Thoracic aorta (tissue), 2 donors: ENCODE data around the gene PLVAP. TPM values are rescaled to one million over a fixed set of nuclear protein-coding genes. Genes with fewer than 3 reads are reported as not detected.

Source experiments
- ATAC-seq: fragments of 150-250 bp; one replicate; pipeline ENCODE4 v1.8.0; 2017; ENCODE audit warnings: low read depth; ENCODE audit not compliant: insufficient number of reproducible peaks, low FRiP score
- DNase-seq: peaks from one replicate; pipeline ENCODE4 v3.0.0-alpha.2; 2020; ENCODE audit warnings: low spot score
- H3K27ac ChIP-seq, 2 donors: fragments of 200-600 bp; sonication (generic); 1 replicate in 1 of 2; 2 replicates in 1 of 2; pipeline ENCODE4 v1.5.1; 2016; ENCODE audit warnings: mild to moderate bottlenecking in 2 of 2, moderate library complexity in 2 of 2
- H3K27me3 ChIP-seq: fragments of 200-600 bp; sonication (generic); replicated peaks from 2 replicates; pipeline ENCODE4 v1.6.0; 2016; ENCODE audit warnings: mild to moderate bottlenecking; ENCODE audit not compliant: insufficient read depth
- H3K36me3 ChIP-seq: fragments of 200-600 bp; sonication (generic); one replicate; pipeline ENCODE4 v1.5.1; 2016
- H3K4me1 ChIP-seq, 2 donors: fragments of 200-600 bp; sonication (generic); 1 replicate in 1 of 2; 2 replicates in 1 of 2; pipeline versions ENCODE4 v1.5.1 to v1.6.0; 2016; ENCODE audit warnings: low read depth in 2 of 2, mild to moderate bottlenecking in 1 of 2; ENCODE audit not compliant: control insufficient read depth in 1 of 2
- H3K4me3 ChIP-seq: fragments of 200-600 bp; sonication (generic); 2 replicates; pipeline ENCODE4 v1.5.1; 2016; ENCODE audit warnings: mild to moderate bottlenecking
- H3K9me3 ChIP-seq: fragments of 200-600 bp; sonication (generic); 2 replicates; pipeline ENCODE4 v1.5.1; 2016
- total RNA-seq, 2 donors: library from RNA; depleted of rRNA; stranded (reverse); fragments of >200 nt; gene quantifications; one replicate each; pipeline versions ENCODE4 v1.1.0 to v1.2.3, GENCODE V29; 2016
- TF ChIP-seq, protein P1 (sequence below): fragments of 200-600 bp; sonication (generic); IDR thresholded peaks from one replicate; pipeline ENCODE4 v1.5.1; 2019; ENCODE audit warnings: antibody characterized with exemption

PLVAP gene
- total RNA-seq, 2 donors from 2014 or later: 120 to 126 TPM

DNA sequence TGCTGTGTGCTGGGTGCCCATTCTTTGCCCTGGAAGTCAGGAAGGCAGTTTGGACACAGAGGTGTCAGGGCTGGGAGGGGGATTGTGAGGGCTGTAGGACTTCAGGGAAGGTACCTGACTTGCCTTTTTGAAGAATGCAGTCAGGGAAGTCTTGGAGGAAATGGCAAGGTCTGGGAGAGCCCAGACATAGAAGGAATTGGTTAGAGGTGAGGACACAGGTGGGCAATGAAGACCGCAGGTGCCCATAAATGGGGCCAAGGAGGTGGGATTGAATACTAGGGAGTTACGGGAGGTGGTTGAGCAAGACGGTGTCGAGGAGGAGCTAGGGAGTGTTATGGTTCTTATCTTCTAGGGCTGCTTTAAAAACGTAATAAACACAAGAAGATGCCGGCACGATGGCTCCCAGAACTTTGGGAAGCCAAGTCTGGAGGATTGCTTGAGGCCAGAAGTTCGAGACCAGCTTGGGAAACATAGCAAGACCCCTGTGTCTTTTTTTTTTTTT, 69.2 kb downstream of the PLVAP start:
- TF ChIP-seq, protein P1, sequence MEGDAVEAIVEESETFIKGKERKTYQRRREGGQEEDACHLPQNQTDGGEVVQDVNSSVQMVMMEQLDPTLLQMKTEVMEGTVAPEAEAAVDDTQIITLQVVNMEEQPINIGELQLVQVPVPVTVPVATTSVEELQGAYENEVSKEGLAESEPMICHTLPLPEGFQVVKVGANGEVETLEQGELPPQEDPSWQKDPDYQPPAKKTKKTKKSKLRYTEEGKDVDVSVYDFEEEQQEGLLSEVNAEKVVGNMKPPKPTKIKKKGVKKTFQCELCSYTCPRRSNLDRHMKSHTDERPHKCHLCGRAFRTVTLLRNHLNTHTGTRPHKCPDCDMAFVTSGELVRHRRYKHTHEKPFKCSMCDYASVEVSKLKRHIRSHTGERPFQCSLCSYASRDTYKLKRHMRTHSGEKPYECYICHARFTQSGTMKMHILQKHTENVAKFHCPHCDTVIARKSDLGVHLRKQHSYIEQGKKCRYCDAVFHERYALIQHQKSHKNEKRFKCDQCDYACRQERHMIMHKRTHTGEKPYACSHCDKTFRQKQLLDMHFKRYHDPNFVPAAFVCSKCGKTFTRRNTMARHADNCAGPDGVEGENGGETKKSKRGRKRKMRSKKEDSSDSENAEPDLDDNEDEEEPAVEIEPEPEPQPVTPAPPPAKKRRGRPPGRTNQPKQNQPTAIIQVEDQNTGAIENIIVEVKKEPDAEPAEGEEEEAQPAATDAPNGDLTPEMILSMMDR: no peak
- DNase-seq: no peak
- Histone ChIP-seq H3K36me3 (no peaks in the 10 kb centered on the region), H3K4me3 (no peak overlapping the region), H3K27me3 (no peaks in the 10 kb centered on the region), H3K27ac (no peak overlapping the region), H3K4me1 (peaks cover 37 to 66% of the 10 kb centered on the region in 2 donors), H3K9me3 (no peaks in the 10 kb centered on the region)
- no peak for ATAC-seq

DNA sequence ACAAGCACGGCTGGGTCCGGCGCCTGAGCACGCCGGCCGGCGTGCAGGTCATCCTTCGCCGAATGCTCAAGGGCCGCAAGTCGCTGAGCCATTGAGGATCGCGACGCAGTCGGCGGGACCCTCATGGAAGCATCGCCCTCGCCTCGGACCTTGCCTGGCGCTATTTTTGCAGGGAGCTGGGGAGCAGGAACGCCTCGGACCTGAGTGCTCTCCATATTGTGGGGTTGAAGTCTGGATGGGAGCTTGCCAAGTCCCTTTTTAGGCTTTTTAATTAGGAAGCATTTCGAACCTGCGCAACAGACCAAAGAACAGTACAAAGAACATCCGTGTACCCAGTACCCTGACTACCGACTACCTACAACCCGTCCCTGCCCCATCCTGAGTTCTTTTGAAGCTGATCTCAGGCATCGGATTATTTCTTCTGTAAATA, 70.8 kb downstream of the PLVAP start:
- ATAC-seq: no peak
- Histone ChIP-seq H3K27me3 (no peaks in the 10 kb centered on the region), H3K4me3 (peak overlapping the region; percentile 84), H3K27ac (peak overlapping the region; percentile 84 to 90), H3K36me3 (no peaks in the 10 kb centered on the region), H3K4me1 (peaks cover 35 to 69% of the 10 kb centered on the region in 2 donors), H3K9me3 (no peaks in the 10 kb centered on the region)
- TF ChIP-seq, protein P1: no peak
- DNase-seq: no peak

DNA sequence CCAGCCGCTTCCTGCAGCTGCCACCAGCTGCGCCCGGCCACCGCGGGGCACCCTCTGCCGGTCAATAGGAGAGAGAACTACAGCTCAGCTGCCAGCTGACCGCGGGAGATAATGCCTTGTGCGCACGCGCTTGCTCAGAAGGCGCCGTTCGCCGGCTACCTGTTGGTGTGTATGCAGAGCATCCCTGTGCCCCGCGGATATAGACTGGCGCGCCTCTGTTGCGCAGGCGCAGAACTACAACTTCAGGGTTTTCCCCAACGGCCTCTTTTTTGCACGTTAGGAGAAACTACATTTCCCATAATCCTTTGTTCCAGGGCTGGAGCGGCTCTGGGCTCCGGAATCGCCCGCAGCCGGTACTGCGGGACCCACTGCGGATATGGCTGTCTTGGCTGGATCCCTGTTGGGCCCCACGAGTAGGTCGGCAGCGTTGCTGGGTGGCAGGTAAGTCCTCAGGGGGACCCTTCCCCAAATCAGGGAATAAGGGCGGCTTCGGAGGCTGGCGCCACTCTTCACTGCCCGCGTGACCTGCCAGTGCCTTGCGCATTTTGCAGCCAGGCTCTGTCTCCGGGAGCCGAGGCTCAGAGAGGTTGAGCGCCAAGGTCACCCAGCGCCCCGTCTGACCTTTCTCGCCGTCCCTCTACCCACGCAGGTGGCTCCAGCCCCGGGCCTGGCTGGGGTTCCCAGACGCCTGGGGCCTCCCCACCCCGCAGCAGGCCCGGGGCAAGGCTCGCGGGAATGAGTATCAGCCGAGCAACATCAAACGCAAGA, 71.4 kb downstream of the PLVAP start, which contains the start of gene MRPL34:
Gene MRPL34 (plus strand): TSS at position 356 of the 768 bp plus-strand sequence. CDS start 21 bp downstream, at position 377.
- Histone ChIP-seq H3K27me3 (no peaks in the 10 kb centered on the region), H3K36me3 (no peaks in the 10 kb centered on the region), H3K9me3 (no peaks in the 10 kb centered on the region), H3K27ac (peak within 1 kb of the TSS; percentile 84 to 90), H3K4me1 (peaks cover 32 to 63% of the 10 kb centered on the region in 2 donors), H3K4me3 (peak within 1 kb of the TSS; percentile 84)
- peak; percentile 34 for ATAC-seq
- TF ChIP-seq, protein P1: peak; percentile 78
- peak; percentile 64 for DNase-seq

DNA sequence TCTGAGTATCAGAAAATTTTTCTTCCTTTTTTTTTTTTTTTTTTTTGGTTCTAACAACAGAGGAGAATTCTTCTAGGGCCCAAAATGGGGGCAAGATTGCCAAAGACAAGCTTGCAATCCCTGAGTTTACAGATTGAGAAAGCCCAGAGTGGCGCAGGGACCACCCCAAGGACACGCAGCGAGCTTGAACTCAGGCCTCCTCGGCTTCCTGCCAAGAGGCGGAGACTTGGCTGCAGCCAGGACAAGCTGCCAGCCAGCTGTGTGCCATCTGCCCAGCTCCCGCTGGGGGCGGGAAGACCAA, 72.0 kb downstream of the PLVAP start:
- Histone ChIP-seq H3K9me3 (no peaks in the 10 kb centered on the region), H3K4me3 (peak overlapping the region; percentile 84), H3K36me3 (peaks cover 3% of the 10 kb centered on the region), H3K4me1 (peaks cover 26 to 58% of the 10 kb centered on the region in 2 donors), H3K27me3 (no peaks in the 10 kb centered on the region), H3K27ac (peak overlapping the region; percentile 84 to 90)
- DNase-seq: no peak
- ATAC-seq: no peak
- TF ChIP-seq, protein P1: no peak

DNA sequence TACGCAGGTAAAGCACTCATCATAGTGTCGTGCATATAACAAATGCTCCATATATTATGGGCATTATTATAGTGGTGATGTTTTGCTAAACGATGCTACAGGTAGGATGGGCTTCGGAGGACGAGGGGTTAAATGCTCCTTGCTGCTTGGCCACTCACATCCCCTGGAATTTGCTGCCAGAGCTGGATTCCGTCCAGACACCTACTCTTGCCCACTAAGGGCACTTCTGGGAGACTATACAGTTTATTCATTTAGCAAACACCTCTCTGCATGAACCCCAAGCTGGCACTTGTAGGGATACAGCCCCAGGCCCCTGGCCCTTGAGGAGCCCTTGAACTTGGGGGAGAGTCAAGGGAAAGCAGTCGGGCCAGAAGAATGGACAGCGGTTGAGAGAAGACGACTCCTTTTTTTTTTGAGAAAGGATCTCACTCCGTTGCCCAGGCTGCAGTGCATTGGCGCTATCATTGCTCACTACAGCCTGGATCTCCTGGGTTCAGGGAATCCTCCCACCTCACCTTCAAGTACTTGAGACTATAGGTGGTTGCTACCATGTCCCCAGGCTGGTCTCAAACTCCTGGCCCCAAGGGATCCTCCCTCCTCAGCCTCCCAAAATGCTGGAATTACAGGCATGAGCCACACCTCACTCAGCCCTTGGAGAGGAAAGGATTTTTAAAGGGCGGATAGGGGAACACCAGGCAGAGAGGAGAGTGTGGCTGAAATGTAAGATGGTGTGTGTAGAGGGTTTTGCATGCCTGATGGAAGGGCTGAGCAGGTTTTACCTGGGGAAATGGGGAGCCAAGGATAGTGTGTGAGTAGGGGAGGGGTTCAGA, 72.5 kb downstream of the PLVAP start:
- peaks cover 25 to 54% of the 10 kb centered on the region in 2 donors for H3K4me1 ChIP-seq
- DNase-seq (no peak), ATAC-seq (no peak)
- H3K27ac ChIP-seq: peak overlapping the region; percentile 84 to 90
- H3K27me3 ChIP-seq: no peaks in the 10 kb centered on the region
- peaks cover 4% of the 10 kb centered on the region for H3K36me3 ChIP-seq
- TF ChIP-seq, protein P1: no peak
- H3K9me3 ChIP-seq: no peaks in the 10 kb centered on the region
- peak overlapping the region; percentile 84 for H3K4me3 ChIP-seq
